Activated CD4-positive, alpha-beta T cell treated with anti-CD3 and anti-CD28 coated beads, Interleukin-2, amount 10 ng/mL, durations not matched to agents 24 days and 14 days (primary cell): ENCODE results near the gene SEMA6B. TPM values are rescaled to one million over a fixed set of nuclear protein-coding genes. Genes with fewer than 3 reads are reported as not detected.
"Not testable (repeated sequence)": the region's sequence is repeated elsewhere in the genome, so short reads cannot be mapped to it uniquely, and the experiment has no call there.

Experiments
- DNase-seq: peaks from one replicate; pipeline ENCODE4 v3.0.0; 2022
- H3K27ac Mint-ChIP-seq: one replicate; pipeline ENCODE4 v1.8.0; 2022; ENCODE audit warnings: mild to moderate bottlenecking, mixed read lengths
- H3K27me3 Mint-ChIP-seq: one replicate; pipeline ENCODE4 v1.8.0; 2022; ENCODE audit warnings: mixed read lengths
- H3K36me3 Mint-ChIP-seq: one replicate; pipeline ENCODE4 v1.8.0; 2022; ENCODE audit warnings: low read depth, mild to moderate bottlenecking, mixed read lengths
- H3K4me1 Mint-ChIP-seq: one replicate; pipeline ENCODE4 v1.8.0; 2021; ENCODE audit warnings: mixed read lengths
- H3K4me3 Mint-ChIP-seq: one replicate; pipeline ENCODE4 v1.8.0; 2022; ENCODE audit warnings: mild to moderate bottlenecking, moderate library complexity, mixed read lengths
- H3K9me3 Mint-ChIP-seq: one replicate; pipeline ENCODE4 v1.8.0; 2021; ENCODE audit warnings: mixed read lengths
- intact Hi-C: fragments of 100-400 bp; cut with micrococcal nuclease; formaldehyde crosslinking; loops from one replicate; pipeline ENCODE4 v1.15.1; 2023
- total RNA-seq: library from RNA; stranded (reverse); gene quantifications from 2 replicates; pipeline ENCODE4 v1.2.3, GENCODE V29; 2022

Gene SEMA6B
- total RNA-seq, 1 donor from 2014 or later = not detected

DNA sequence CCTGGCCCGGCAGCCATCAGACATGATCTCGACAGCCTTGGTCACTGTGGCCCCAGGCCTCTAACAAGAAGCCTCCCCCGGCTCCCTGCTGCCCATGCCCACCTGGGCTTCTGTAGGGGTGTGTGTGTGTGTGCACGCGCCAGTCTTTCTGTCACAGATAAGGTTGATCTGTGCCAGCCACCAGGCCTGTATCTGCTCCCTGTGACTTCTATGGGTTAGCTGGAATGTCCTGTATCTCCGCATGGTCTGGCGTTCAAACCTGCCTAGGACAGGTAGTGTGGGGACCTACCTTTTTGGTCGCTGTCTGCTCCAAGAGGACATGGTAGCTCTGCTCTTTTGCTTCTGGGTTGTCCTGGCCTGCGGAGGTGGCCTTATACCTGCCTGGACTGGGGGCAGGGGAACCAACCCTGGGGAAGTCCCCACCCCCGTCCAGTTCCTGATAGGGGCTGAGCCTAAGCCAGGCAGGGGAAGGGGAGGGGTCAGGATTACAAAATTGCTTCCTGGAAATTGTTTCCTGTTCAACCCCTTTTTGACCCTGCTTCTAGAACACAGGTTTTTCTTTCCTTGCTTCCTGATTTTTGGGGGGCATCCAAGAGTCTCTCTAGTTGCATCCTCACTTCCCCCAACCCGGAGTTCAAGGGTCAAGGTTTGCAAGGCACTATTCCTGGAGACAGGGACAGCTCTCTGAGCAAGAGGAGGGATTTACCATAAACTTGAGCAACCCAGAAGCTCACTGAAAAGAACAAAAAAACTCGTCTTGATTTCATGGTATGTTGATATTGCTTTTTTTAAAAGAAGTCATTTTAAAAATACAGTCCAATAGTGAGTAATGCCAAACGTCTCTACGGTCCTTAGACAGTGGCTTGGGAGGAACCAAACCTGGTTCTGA, 19.5 kb downstream of the SEMA6B start, which contains the start of gene LRG1:
TSS of gene LRG1 (minus strand) at position 344 of the 889 bp plus-strand sequence. CDS start at position 321, 23 bp downstream.
- no peaks in the 10 kb centered on the region for H3K9me3 Mint-ChIP-seq

DNA sequence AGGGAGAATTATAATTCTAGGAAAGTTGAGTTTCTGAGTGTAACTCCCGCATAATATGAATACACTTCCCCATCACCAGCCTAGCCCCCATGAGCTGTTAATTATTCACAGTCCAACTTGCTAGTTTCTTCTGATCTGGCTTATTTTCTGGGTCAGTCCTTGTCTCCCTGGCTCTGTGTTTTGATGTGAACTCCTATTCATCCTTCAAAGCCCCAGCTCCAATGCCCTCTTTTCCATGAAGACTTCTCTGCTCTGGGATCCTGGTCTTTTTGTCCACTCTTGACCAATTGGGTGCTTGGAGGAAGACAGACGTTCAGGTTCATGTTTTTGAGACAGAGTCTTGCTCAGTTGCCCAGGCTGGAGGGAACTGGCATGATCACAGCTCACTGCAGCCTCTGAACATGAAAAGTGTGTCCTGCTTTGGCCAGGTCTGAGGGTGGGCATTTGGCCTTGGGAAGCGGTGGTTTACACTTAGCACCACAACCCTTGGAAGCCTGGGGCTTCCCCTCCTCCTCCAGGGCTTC, 20.3 kb downstream of the SEMA6B start:
- Mint-ChIP-seq H3K27me3 (peaks cover 5% of the 10 kb centered on the region), H3K36me3 (no peaks in the 10 kb centered on the region), H3K27ac (no peak overlapping the region), H3K4me1 (peaks cover 14% of the 10 kb centered on the region), H3K4me3 (no peak overlapping the region), H3K9me3 (no peaks in the 10 kb centered on the region)
- no peak for DNase-seq
- intact Hi-C loops = no loop called here

More for the DNA sequence above, 19.5 kb downstream of the SEMA6B start, which contains the start of gene LRG1:
- Mint-ChIP-seq H3K27me3 (peaks cover 3% of the 10 kb centered on the region), H3K36me3 (no peaks in the 10 kb centered on the region), H3K4me3 (peak within 1 kb of the TSS; percentile 31), H3K4me1 (peaks cover 14% of the 10 kb centered on the region), H3K27ac (peak within 1 kb of the TSS; percentile 32)
- intact Hi-C loops = no loop called here
- DNase-seq = peak; percentile 65

DNA sequence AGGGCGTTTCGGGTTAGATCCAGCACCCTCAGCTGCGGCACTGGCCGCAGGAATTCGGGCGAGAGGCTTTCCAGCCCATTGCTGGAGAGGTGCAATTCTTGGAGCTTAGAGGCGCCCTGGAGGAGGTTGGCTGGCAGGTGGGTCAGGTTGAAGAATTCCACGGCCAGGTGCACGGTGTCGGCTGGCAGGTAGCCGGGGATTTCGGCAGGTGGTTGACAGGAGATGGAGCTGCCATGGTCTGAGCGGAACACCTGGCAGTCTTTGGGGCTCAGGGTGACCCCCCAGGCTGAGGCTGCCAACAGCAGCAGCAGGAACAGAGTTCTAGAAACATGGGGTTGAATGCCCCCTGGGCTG, 20.9 kb downstream of the SEMA6B start:
- intact Hi-C loops = no loop called here
- peaks cover 5% of the 10 kb centered on the region for H3K27me3 Mint-ChIP-seq

DNA sequence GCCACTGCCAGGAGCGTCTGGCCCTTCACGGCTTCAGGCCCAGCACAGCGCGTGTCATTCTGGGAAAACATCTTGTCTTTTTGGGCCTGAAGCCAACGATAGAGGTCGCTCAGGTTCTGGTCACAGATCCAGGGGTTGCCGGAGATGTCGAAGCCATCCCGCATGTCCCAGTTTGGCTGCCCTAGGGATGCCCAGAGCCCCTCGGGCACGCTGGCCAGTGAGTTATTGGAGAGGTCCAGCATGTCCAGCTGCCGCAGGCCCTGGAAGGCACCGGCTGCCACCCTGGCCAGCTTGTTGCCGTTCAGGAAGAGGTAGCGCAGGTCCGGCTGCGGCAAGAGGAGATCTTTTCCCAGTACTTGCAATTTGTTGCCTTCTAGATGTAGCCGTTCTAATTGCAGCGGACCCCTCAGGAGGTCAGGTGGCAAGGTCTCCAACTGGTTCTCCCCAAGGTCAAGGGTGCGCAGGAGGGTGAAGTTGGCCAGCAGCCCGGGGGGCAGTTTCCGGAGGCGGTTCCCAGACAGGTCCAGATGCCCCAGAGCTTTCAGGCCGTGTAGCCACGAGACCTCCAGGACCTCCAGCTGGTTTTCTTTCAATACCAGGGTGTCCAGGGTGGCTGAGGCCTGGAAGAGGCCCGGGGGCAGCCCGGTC, 21.4 kb downstream of the SEMA6B start:
- H3K4me3 Mint-ChIP-seq = no peak overlapping the region
- H3K27me3 Mint-ChIP-seq = peaks cover 9% of the 10 kb centered on the region
- no peaks in the 10 kb centered on the region for H3K36me3 Mint-ChIP-seq
- DNase-seq = no peak
- intact Hi-C loops = no loop called here
- H3K9me3 Mint-ChIP-seq = no peaks in the 10 kb centered on the region
- H3K4me1 Mint-ChIP-seq = peaks cover 14% of the 10 kb centered on the region
- H3K27ac Mint-ChIP-seq = no peak overlapping the region

More for the DNA sequence above, 20.9 kb downstream of the SEMA6B start:
- no peaks in the 10 kb centered on the region for H3K9me3 Mint-ChIP-seq
- H3K4me3 Mint-ChIP-seq = no peak overlapping the region
- no peak overlapping the region for H3K27ac Mint-ChIP-seq
- H3K4me1 Mint-ChIP-seq = peaks cover 14% of the 10 kb centered on the region
- no peaks in the 10 kb centered on the region for H3K36me3 Mint-ChIP-seq
- DNase-seq = no peak

DNA sequence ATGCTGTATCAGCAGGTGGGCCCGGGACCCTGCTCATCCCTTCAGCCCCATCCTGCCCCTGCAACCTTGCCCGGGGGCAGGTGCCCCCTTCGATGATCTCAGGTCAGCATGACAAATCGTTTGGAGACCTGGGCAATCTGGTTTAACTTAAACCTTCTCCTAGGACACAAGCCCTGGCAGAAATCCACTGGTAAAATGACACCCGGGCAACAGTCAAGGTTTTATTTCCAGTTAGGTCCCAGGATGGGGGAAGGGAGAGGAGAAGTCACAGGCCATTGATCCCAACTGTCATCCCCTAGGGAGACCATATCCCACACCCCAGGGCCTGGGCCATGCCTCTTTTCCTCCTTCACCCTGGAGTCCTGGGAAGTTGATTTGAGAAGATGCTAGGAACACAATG, 22.7 kb downstream of the SEMA6B start:
- intact Hi-C loops = no loop called here
- no peak overlapping the region for H3K4me3 Mint-ChIP-seq
- peaks cover 14% of the 10 kb centered on the region for H3K4me1 Mint-ChIP-seq
- no peaks in the 10 kb centered on the region for H3K9me3 Mint-ChIP-seq
- H3K36me3 Mint-ChIP-seq = no peaks in the 10 kb centered on the region
- H3K27me3 Mint-ChIP-seq = peaks cover 9% of the 10 kb centered on the region
- DNase-seq = no peak
- H3K27ac Mint-ChIP-seq = no peak overlapping the region

DNA sequence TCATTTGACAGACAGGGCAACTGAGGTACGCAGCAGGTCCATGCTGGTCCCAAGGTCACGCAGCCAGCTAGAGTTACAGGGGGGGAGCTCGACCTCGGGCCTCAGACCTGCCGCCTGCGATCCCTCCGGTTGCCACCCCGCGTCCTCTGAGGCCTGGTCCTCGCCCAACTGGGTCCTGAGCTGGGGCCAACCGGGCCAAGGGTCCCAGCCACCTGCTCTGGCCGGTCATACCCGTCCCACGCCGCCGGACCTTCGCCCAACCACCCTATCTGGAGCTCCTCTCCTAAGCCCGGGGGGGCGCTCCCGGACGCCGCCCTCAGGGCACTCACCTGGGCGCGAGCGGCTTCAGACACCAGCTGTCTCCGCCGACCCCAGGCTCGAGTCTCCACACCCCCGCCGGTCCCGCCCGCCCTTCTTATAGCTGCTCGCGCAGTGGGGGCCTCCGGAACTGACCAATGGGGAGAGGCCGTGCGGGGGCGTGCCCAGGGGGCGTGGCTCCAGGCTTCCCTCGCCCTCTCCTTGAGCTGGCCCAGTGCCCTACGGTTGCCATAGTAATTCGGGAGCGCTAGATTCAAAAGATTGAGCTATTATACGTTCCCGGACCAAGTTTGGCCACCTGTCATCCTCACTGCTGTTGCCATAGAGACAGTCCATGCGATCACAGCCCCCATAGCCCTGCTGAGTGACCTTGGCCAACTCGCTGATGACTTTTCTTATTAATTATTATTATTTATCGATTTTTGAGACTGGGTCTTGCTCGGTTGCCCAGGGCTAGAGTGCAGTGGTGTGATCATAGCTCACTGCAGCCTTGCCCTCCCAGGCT, 24.4 kb downstream of the SEMA6B start, which contains the start of gene PLIN5:
TSS of gene PLIN5 (minus strand) at position 389 of the 823 bp plus-strand sequence. CDS start 1,150 bp downstream, outside the sequence.
- H3K27ac Mint-ChIP-seq = no peak within 1 kb of the TSS
- peak; percentile 70 for DNase-seq
- no peak within 1 kb of the TSS for H3K4me3 Mint-ChIP-seq
- H3K27me3 Mint-ChIP-seq = peaks cover 9% of the 10 kb centered on the region
- H3K9me3 Mint-ChIP-seq = no peaks in the 10 kb centered on the region
- intact Hi-C loops = no loop called here
- peaks cover 10% of the 10 kb centered on the region for H3K4me1 Mint-ChIP-seq
- H3K36me3 Mint-ChIP-seq = no peaks in the 10 kb centered on the region

DNA sequence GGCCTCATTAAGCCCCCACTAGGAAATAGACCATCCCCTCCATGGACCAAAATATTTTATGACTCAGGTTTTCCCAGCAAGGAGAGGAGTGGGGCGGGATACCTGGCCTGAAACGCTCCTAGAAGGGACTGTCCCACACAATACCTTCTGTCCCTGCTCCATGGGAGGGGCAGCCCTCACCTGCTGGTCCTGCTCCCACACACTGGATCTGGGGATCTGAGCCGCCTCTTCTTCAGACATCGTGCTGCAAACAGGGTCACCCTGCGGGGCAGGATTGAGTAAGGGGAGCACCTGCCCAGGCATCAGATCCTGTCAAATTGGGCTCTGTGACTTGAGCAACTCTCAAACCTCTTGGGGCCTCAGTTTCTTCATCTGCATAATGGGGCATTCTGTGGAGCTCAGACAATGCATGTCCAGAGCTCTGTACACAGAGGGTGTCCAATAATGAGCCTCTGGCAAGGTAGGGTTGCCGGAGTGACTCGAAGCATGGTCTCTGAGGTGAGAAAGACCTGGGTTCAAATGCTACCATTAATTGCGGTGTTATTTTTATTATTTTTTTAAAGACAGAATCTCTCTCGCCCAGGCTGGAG, 25.6 kb downstream of the SEMA6B start:
- DNase-seq = no peak
- Mint-ChIP-seq H3K4me3 (no peak overlapping the region), H3K4me1 (peaks cover 3% of the 10 kb centered on the region), H3K27me3 (peaks cover 9% of the 10 kb centered on the region), H3K9me3 (no peaks in the 10 kb centered on the region), H3K36me3 (no peaks in the 10 kb centered on the region), H3K27ac (no peak overlapping the region)
- intact Hi-C loops = no loop called here

DNA sequence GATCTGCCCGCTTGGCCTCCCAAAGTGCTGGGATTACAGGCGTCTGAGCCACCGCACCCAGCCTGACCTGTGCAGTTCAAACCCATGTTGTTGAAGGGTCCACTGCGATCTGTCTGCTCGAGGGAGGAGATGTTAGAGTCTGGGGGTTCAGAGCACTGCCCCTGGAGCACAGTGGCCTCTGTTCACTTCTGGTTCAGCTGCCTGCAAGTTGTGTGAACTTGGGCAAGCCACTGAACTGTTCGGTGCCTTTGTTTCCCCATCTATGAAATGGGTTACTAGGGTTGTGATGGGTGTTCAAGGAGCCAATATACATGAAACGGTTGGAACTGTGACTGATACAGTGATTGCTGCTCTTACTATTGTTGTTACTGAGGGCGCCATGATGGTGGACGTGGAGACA, 26.1 kb downstream of the SEMA6B start:
- H3K27me3 Mint-ChIP-seq = peaks cover 9% of the 10 kb centered on the region
- H3K36me3 Mint-ChIP-seq = no peaks in the 10 kb centered on the region
- intact Hi-C loops = no loop called here
- no peak for DNase-seq
- H3K9me3 Mint-ChIP-seq = no peaks in the 10 kb centered on the region
- no peak overlapping the region for H3K4me3 Mint-ChIP-seq
- peaks cover 2% of the 10 kb centered on the region for H3K4me1 Mint-ChIP-seq
- no peak overlapping the region for H3K27ac Mint-ChIP-seq

DNA sequence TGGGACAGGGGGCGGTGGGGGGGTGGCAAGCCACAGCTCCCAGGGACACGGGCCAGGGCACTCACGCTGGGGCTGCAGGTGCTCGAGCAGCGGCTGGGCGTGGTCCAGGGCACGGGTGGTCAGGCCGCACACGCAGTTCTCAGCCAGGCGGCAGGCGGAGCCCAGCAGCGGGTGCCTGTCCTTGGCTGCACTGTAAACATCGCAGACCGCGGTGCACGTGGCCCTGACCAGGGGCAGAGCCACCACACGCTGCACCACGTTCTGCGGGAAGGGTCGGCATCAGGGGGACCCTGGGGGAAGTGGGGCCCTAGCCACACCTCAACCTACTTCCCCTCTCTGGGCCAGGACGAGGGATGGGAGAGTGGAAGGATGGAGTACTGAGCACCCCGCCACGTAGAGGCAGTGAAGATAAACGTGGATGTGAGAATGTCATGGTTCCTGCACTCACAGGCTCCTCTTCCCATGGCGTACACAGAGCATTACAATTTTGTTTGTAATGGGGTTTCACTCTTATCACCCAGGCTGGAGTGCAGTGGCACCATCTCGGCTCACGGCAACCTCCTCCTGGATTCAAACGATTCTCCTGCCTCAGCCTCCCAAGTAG, 27.8 kb downstream of the SEMA6B start:
- H3K36me3 Mint-ChIP-seq = no peaks in the 10 kb centered on the region
- intact Hi-C loops = no loop called here
- DNase-seq = no peak
- H3K27me3 Mint-ChIP-seq = peaks cover 9% of the 10 kb centered on the region
- H3K9me3 Mint-ChIP-seq = no peaks in the 10 kb centered on the region
- H3K4me1 Mint-ChIP-seq = peaks cover 2% of the 10 kb centered on the region
- no peak overlapping the region for H3K4me3 Mint-ChIP-seq
- no peak overlapping the region for H3K27ac Mint-ChIP-seq

DNA sequence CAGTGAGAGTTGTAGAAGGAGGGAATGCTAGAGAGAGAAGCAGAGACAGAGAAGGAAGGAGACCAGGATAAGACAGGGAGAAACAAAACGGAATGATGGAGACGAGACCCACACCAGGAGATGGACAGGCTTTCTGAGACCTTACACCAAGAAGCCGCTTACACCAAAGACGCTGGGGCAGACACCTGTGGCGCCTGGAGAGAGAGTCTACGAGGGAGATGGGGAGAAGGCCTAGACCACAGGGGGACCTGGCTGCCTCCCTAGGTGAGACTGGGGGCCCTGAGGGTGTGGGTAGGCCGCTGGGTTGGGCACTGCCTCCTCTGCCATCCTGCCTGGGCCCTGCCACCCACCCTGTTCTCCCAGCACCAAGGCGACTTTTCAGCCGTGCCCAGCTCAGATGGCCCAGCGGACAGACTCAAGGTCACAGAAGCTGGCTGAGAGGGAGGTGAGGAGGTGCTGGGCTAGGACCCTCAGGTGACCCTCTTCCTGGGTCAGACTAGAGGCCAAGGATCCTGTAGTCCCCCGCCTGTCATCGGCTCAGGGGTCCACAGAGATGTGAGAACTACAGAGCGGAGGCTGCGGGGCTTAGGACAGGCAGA, 29.5 kb downstream of the SEMA6B start:
- no peak overlapping the region for H3K27ac Mint-ChIP-seq
- no peak for DNase-seq
- H3K4me1 Mint-ChIP-seq = no peaks in the 10 kb centered on the region
- intact Hi-C loops = no loop called here
- H3K36me3 Mint-ChIP-seq = no peaks in the 10 kb centered on the region
- peaks cover 6% of the 10 kb centered on the region for H3K27me3 Mint-ChIP-seq
- H3K4me3 Mint-ChIP-seq = no peak overlapping the region
- no peaks in the 10 kb centered on the region for H3K9me3 Mint-ChIP-seq

DNA sequence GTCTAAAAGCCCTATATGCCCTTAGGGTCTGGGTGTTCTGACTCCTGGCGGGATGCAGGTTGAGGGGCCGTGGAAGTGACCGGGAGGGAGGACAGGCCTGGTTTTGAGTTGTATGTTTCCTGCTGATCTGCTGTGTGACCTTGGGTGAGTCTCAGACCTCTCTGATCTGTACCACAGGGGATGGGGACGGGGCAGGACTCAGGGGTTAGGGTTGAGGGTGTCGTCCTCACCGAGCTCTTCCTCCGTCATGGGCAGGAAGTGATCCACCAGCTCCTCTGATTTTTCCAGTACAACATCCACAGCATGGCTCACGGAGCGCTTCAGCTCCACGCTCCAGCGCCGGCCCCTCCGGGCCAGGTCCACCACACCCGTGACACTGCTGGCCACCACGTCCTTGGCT, 30.6 kb downstream of the SEMA6B start:
- intact Hi-C loops = no loop called here
- H3K9me3 Mint-ChIP-seq = no peaks in the 10 kb centered on the region
- DNase-seq = no peak
- H3K36me3 Mint-ChIP-seq = no peaks in the 10 kb centered on the region
- no peaks in the 10 kb centered on the region for H3K4me1 Mint-ChIP-seq
- H3K4me3 Mint-ChIP-seq = no peak overlapping the region
- peaks cover 4% of the 10 kb centered on the region for H3K27me3 Mint-ChIP-seq
- no peak overlapping the region for H3K27ac Mint-ChIP-seq

DNA sequence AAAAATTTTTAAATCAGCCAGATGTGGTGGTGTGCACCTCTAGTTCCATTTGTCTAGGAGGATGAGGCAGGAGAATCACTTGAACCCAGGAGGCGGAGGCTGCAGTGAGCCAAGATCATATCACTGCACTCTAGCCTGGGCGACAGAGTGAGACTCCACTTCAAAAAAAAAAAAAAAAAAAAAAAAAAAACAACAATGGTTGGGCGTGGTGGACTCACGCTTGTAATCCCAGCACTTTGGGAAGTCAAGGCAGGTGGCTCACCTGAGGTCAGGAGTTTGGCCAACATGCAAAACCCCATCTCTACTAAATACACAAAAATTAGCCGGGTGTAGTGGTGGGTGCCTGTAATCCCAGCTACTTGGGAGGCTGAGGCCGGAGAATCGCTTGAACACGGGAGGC, 32.1 kb downstream of the SEMA6B start:
- H3K36me3 Mint-ChIP-seq, H3K4me3 Mint-ChIP-seq, H3K27ac Mint-ChIP-seq, H3K27me3 Mint-ChIP-seq, intact Hi-C loops, DNase-seq, H3K9me3 Mint-ChIP-seq, H3K4me1 Mint-ChIP-seq: not testable (repeated sequence)
